Activated CD4-positive, CD25-positive, alpha-beta regulatory T cell (primary cell): ENCODE measurements around the gene PATJ.
"Not testable (repeated sequence)": the region's sequence is repeated elsewhere in the genome, so short reads cannot be mapped to it uniquely, and the experiment has no call there.

Experiments used
- DNase-seq, 4 experiments: peaks; one replicate each; lab custom pipeline; 2025; lab: John Stamatoyannopoulos, UW

The PATJ gene

GRCh38 chr1:62175568-62176179 is 433.4 kb downstream of the PATJ start:
- DNase-seq, result no peak

GRCh38 chr1:62176597-62177312 is 434.5 kb downstream of the PATJ start:
- no peak for DNase-seq

GRCh38 chr1:62177621-62178020 is 435.3 kb downstream of the PATJ start:
- DNase-seq, result no peak

- no peak for DNase-seq
Observed at GRCh38 chr1:62178372-62178771, 436.1 kb downstream of the PATJ start.

GRCh38 chr1:62180054-62180453 is 437.8 kb downstream of the PATJ start:
- not testable (repeated sequence) for DNase-seq

- DNase-seq, result no peak
Observed at GRCh38 chr1:62180639-62181038, 438.4 kb downstream of the PATJ start.

- DNase-seq, result no peak
Observed at GRCh38 chr1:62181532-62181931, 439.3 kb downstream of the PATJ start.

GRCh38 chr1:62182157-62182556 is 439.9 kb downstream of the PATJ start:
- DNase-seq, result not testable (repeated sequence)

GRCh38 chr1:62183164-62184020 is 441.1 kb downstream of the PATJ start:
- DNase-seq, result not testable (repeated sequence)

GRCh38 chr1:62184336-62184735 is 442.1 kb downstream of the PATJ start:
- no peak for DNase-seq

- not testable (repeated sequence) for DNase-seq
Observed at GRCh38 chr1:62185233-62185632, 443.0 kb downstream of the PATJ start.

- DNase-seq, result no peak
Observed at GRCh38 chr1:62185677-62186076, 443.4 kb downstream of the PATJ start.

- DNase-seq, result no peak
Observed at GRCh38 chr1:62187548-62187947, 445.3 kb downstream of the PATJ start.

- DNase-seq, result no peak
Observed at GRCh38 chr1:62188111-62188510, 445.8 kb downstream of the PATJ start.

GRCh38 chr1:62194651-62195544 is 452.6 kb downstream of the PATJ start, which contains the start of gene L1TD1:
TSS of gene L1TD1 (plus strand) at chr1:62194849. CDS start at chr1:62206629, 11,780 bp downstream.
- no peak for DNase-seq

GRCh38 chr1:62196086-62196690 is 453.9 kb downstream of the PATJ start:
- no peak for DNase-seq

GRCh38 chr1:62198069-62198780 is 455.9 kb downstream of the PATJ start:
- DNase-seq, result no peak

- no peak for DNase-seq
Observed at GRCh38 chr1:62198781-62199125, 456.5 kb downstream of the PATJ start.

- no peak for DNase-seq
Observed at GRCh38 chr1:62207187-62207586, 464.9 kb downstream of the PATJ start.

GRCh38 chr1:62208087-62208486 is 465.8 kb downstream of the PATJ start:
- DNase-seq, result no peak

GRCh38 chr1:62208970-62209369 is 466.7 kb downstream of the PATJ start:
- no peak for DNase-seq
